ENCODE data around the gene MLN.

Gene MLN

DNA sequence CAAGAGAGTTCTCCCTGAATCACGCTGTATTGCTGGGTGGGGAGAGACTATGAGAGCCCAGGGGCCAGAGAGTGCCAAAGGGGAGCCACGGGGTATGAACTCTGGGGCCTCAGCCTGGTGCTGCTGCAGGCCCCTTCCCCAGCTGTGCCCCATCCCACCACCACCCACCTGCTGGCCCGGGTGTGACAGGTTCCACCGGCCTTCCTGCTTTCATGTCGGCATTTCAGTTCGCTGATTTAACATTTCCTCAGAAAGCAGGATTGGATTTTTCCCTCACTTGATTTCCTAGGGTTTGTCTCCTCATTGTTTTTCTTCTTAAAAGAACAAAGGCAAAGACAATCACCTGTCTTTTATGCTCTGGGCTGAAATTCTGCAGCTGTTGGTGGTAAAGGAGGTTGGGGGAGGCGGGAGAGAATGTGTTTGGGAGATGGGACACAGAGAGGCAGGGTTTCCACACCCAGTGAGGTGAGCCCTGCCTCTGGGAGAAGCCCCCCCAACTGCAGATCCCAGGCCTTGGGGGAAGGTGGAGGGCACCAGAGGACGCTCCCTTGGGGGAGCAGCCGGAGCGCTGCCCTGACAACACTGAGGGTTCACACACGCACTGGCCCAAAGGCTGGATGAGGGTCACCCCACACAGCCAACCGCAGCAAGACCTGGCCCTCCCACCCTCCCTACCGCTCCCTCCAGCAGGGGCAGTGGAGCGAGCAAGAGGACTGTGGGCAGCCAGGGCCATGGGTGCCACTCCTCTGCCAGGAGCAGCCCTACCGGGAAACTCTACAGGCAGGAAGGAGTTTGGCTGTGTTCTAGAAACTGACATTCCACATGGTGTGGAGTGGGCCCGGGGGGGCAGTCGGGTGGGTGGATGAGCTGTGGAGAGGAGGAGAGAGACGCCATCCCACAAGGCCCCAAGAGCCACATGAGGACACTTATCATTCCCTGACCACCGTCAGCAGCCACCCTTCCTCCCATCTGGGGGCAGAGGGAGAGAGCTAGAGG, 10.5 kb upstream of the MLN start:
- no peak for DNase-seq (ENCODE audit: low read depth)

DNA sequence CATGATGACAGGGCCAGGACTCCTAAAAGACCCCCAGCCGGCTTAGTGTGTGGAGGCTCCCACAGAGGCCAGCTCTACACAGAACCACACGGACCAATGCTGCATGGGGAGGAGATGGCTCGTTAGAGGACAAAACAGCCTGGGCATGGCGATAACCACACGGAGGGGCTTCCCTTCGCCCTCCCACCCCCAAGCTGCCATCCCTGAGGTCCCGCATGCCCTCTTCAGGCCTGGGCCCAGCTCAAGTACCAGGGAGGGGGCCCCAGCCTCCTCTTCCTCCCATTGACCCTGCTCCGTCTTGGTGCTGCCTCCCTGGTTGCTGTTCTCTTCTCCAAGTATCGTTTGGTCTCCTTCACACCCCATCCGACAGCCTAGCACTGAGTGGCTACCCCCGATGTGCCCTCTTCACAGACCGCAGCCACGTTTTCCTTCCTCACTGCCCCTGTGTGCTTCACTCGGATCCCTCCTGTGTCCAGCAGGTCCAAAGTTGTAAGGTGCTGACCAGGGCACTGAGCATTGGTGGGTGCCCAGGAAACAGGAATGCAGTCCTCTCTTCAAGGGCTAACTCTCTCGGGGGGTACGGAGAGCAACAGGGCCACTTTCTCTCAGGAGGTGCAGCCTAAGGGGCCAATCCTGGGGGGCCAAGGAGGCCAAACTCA, 9.6 kb upstream of the MLN start:
- DNase-seq (ENCODE audit: low read depth), result no peak

DNA sequence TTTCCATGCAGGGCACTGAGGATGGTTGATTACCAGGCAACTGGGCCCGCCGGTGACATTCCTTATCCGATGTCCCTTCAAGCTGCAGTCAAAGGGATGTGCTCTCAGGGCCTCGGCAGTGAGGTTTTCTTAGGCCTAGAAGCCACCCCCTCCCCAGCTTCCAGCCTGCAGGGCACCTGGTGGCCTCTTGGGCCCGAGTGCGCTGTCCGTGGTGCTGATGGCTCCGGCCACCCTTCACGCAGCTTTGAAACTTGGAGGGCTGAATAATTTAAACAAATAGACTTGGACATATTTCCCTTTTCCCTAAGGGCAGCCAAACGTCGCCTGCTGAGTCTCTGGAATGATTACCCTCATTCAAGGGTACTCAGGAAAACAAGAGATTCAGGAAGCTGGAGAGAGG, 8.9 kb upstream of the MLN start:
- peak; percentile 45 for DNase-seq (ENCODE audit: low read depth)

DNA sequence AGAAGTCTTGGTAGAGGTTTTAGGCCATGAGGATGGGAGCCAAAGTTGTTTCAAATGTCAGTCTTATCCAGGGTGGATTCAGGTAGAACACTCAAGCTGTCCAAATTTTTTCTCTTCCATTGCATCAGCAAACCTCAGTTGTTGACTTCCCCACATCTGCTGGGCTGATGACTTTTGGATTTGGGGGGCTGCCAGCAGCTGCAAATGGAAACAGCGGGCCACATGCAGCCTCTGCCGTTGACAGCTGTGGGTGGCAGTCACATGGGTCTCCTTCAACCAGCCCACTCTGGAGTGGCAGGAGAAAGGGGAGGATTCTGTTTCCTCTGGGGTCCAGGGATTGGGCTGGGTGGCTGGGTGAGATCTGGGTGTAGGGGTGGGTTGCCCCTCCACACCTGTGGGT, 5.8 kb upstream of the MLN start:
- no peak for DNase-seq (ENCODE audit: low read depth)

DNA sequence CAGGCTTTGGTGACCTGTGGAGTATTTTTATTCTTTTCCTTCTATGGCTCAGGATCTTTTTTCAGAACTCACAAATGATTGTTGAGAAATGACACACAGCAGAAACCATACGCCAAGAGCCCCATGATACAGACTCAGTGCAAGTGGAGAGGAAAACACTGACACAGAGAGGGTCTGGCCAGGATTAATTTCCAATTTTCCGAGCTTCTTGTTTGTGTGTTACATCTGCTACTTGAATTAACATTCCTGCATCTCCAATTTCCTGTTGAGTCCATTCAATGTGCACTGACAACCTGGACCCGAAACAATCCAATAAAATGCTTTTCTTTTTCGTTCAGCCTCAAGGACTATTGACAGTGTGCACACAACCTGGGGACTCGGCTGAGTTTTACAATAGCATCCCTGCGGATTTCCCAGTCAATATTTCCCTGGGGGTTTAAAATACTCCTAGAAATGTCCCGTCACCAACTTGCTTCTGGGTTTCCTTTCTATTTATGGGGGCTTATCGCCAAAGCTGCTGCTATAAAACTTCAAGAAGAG, 4.9 kb upstream of the MLN start:
- DNase-seq (ENCODE audit: low read depth), result no peak

DNA sequence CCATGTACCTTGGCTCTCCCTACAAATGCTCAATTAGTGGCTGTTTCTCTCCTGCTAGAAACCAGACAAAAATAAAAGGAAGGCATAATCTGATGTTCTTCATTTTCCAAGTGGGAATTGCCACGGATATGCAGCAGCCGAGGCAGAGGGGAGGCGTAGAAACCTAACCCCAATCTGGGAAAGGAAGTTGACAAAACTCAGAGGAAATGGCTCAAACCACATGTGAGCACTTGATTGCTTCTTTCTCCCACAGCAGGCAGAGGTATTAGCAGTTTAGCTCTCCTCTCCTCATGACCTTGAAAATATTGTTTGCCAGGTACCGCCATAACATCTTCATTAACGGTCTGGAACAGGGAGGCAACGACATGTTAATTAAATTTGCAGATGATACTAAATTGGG, 3.8 kb upstream of the MLN start:
- no peak for DNase-seq (ENCODE audit: low read depth)

DNA sequence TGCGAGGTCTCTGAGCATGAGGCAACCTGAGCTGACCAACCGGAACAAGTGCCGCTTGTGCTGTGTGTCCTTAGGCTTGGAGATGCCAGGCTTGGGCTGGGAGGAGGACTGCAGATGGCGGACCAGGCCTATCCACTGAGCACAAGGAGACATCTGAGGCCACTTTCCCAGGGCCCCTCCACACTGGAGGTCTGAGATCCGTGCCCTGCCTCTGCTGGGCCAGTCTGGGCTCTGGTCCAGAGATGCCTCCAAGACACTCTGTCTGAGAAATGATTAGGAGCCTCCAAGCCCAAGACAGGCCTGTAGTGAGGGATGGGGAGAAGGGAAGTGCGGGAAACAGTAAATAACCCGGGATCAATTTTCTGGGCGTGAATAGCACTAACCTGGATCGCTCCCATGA, 3.0 kb upstream of the MLN start:
- no peak for DNase-seq (ENCODE audit: low read depth)

DNA sequence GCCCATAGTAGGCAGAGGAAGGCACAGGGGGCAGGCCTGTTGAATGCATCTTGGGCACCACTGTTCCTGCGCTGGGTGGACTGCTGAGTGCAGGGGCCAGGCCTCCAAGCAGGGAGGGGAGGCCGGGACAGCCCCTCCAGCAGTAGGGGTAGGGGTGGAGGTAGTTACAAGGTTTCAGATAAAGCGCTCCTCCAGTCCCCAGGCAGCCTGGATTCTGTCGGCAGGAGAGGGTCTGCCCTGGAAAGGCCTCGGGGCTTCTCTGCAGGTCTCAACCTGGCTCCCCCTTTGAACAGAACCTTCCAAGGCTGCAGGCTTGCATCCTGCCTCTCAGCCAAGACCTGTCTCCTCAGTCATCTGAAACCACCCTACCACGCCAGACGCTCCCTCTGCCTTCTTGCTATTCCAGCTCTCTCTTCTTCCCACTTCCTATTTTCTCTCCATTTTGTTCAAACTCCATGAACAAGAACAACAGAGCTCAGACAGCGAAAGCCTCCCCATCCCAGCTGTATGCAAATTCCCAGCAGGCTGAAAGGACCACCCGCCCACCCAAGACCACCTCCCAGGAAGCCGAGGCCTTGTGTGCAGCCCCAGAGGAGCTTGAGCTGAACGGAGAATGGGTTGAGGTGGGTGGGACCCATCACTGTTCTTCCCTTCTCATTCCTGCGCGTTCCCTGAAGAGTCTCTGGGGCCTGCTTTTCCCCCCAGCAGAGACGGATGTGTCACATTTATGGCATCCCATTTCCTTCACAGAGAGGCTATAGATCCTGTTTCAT, 1.4 kb downstream of the MLN start:
- no peak for DNase-seq (ENCODE audit: low read depth)

DNA sequence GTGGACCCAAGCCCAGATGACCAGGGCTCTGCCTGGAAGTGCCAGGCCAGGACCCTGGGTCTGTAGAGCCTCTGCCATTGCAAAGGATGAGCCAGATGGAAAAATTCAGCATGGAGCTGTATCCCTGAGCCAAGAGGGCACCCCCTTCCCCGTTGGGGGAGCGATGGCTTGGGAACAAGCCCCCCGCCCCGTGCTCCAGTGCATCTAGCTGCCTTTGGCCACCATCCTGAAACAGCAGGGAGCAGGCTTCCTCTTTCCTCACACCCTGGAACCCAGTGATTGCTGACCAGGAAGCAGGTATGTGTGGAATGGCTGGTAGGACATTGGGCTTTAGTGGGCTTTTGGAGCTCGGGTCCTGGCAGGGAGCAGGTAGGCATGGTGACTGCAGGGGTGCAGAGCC, 2.2 kb downstream of the MLN start:
- no peak for DNase-seq (ENCODE audit: low read depth)

DNA sequence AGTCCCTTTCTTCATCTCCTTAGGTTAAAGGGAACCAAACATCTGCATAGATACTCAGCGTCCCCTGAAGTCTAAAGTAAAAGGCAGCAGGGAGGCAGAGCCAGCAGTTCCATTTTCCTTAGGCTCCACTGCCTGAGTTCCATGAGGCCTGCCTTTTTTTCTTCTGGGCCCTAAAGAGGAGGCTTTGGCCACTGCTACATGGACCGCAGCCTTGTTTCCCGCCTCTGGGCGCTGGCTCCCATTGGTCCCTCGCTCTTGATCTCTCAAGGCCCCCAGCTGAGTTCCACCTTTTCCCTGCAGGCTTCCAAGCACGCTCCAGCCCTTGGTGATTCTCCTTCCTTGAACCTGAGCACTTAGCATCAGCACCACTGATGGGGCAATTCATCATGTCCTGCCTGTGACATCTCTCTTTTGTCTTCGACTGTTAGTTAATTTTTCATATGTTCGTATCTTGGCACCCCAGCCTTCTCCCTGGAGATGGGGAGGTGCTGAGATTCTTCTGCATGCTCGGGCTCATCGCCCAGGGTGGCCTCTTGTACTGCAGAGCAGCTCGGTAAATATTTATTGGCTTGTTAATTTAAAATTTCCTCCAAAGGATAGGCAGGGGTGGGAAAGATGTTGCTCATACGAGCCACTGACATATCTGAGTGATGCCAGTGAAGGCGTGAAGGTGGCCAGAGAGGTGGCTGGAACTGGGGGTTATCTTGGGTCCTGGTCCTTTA, 3.4 kb downstream of the MLN start:
- no peak for DNase-seq (ENCODE audit: low read depth)

DNA sequence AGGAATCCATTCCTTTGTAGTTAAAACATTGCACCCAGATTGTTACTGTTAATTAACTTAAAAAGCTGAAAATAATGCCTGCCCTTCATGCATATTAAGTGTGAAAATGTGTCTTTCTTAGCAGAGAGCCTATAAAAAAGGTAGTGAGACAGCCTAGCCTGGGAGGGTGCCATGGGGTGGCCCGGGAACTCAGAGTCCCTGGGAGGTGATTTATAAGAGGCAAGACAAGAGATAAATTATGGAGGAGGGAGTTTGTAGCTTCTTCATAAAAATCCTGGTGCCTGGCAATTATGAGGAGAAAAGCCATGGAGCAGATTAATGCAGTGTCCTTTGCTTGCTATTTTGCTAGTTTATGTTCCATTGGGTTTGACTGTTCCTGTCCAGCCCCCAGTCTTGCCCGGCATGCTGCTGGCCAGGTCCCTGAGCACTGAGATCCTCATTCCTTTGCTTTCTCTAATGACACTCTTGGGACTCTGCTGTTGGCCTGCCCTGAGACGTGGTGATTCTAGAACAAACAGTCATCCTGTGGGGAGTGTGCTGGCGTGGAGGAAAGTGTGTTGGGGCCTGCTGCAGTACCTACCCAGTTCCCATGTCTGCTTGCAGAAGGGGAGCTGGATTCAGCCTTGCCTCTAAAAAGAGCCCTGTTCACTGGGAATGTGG, 4.2 kb downstream of the MLN start:
- no peak for DNase-seq (ENCODE audit: low read depth)

DNA sequence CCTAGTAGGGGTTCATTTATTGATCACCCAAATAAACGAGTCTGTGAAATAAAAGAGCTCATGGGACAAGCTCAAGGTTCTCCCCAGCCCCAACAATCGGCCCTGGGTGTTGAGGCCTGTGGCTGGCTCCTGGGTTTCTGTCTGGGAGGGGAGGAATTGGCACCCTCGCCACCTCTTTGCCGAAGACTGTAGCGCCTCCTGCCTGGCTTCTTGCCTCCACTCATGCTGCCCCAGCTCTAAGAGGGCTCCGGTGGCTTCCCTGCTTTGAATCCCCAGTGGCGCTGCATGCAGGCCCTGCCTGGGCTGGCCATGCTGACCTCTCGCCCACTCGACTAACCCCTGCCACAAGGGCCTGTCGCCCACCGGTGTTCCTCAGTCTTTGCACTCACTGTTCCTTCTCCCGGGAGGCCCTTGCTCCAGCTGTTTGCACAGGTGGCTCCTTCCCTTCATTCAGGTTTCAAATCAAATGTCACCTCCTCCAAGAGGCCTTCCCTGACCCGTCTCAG, 5.4 kb downstream of the MLN start:
- DNase-seq (ENCODE audit: low read depth), result no peak

DNA sequence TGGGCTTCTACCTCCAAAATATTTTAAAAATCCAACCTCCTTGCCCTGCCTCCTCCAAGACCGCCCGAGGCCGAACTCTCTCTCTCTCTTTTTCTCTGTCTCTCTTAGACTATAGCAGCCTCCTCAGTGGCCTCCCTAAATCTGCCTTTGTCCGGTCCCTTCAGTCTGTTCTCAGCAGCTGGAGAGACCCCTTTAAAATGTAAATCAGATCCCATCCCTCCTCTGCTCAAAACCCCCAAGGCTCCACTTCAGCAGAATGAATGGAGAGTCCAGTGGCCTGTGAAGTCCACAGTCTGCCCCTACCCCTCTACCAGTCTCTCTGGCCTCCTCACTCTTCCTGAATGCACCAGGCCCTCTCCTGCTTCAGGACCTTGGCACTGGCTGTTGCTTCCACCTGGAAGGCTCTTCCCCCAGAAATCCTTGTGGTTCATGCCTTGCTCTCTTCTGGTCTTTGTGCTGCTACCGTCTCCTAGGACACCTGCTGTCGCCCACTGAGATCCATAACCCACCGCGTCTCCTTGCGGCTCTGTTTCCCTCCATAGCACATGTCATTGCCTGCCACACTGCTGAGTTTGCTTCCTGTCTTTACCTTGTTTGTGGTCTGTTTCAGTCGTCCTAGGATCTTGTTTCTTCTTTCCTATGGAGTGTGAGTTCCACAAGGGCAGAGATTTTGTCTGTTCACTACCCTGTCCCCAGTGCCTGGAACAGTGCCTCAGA, 6.0 kb downstream of the MLN start:
- DNase-seq (ENCODE audit: low read depth), result no peak

DNA sequence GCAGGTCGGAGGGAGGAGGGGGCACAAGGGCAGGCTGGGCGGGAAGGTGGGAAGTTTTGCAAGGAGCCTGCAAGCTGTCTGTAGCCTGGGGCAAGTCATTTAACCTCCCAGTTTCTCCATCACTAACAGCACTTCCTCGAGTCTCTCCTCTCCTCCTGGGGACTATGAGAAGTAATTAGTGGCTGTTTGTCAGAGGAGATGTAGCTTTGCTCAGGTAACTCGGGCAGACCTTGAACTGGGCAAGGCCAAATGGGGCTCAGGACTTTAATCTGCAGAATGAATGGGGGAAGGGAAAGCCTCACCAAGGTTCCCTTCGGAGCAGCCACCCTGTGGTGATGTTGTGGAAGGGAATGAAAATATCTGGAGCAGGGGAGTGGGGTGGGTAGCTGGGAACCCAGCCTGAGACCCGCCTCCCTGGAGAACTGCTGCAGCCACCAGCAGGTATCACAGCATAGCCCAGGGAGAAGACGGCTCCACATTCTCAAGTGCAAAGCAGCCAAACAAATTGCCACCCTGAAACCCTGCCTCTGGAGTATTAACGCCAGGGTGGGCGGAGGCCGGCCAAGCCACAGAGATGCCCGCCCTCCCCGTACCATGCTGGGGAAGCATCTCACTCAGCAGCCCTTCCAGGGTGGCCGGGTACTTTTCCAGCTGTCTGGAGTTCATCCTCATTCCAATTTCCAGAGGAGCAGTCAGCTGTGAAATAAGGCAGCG, 8.7 kb downstream of the MLN start:
- no peak for DNase-seq (ENCODE audit: low read depth)

DNA sequence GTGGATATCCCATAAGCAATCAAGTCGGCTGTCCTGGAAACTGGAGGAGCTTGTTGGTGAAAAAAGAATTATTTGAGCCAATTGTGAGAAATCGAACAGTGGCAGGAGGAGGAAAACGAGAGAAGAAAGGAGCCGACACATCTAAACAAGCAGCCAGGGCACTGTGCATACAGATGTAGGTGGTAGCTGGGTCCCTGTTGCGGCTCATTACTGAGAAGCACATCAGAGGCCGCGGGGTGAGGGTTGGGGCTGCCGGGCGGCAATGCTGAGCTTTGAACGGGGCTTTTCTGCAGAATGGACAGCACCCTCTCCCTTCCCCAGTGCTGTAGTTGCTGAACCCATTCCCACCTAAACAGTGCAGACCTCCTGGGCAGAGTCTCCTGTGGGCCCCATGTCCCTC, 10.8 kb downstream of the MLN start:
- no peak for DNase-seq (ENCODE audit: low read depth)

DNA sequence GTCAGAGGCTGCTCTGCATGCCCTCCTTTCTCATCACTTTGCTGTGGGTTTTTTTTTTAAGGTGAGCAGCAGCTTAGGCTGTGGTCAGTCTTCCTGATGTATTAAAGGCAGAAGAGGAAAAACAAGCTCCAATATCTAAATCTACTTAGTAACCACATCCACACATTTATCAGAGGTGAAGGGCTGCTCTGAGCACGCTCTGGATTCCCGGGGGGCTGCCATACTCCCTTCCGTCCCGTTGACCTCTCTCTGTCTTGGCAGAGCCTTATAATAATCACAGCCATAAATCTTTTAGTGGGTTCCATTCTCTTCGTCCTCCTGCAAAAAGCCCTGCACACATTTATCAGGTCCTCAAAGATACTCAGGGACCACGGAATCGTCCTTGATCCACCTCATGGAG, 12.2 kb downstream of the MLN start:
- DNase-seq (ENCODE audit: low read depth), result no peak

DNA sequence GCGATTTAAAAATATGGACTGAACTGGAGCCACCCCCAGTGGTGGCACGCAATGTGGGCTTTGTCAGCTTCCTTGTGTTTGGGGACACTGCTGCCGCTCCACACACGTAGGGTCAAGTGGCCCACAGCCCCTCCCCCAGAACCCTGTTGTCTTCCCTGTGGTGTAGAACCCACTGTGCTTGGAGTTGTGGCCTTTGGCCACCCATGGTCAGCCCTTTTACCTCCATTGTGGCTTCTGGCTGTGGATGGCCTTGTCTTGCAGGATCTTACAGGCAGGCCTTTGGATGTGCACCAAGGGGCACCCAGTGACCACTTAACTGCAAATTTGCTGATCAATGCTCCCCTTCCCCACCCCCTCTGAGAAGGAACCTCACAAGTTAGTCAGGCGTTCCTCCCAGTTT, 12.9 kb downstream of the MLN start:
- no peak for DNase-seq (ENCODE audit: low read depth)

DNA sequence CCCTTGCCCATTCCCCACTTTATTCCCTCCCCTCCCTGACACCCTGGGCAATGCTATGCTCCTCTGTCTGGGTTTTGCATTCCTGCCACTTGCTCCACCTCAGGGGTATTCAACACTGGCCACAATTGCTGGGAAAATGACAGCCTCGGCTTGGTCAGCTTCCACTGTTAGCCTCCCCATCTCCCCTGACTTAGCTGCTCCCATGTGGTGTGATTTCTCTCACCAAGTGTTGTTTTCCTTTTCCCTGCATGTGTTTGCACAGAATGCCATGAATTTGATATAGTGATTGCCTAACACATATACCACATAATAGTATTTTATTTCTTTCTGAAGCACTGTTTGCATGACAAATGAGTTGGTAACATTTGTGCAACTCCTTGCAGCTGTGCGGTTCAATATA, 13.4 kb downstream of the MLN start:
- no peak for DNase-seq (ENCODE audit: low read depth)

DNA sequence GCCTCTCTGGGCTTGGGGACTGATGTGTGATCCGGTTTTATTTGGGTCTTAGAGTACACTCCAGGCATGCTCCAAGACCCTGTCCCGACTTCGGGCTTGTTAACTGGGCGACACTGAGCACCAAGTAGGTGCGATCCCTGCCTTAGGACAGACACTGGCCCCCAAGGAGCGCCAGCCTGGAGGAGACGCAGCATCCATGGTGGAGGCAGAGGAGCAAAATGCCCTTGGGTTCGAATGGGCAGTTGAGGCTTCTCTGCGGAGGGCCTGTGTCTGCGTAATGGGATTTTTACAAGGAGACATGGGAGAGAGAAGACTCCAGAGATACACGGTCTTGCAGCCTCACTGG, 14.3 kb downstream of the MLN start:
- no peak for DNase-seq (ENCODE audit: low read depth)
